GDM1 (cell line): Measurements from ENCODE around the gene APOA5.
"Not testable (repeated sequence)": the region's sequence is repeated elsewhere in the genome, so short reads cannot be mapped to it uniquely, and the experiment has no call there.

ENCODE experiments used
- DNase-seq: peaks from one replicate; lab custom pipeline; 2025; lab: John Stamatoyannopoulos, UW

Gene APOA5, protein sequence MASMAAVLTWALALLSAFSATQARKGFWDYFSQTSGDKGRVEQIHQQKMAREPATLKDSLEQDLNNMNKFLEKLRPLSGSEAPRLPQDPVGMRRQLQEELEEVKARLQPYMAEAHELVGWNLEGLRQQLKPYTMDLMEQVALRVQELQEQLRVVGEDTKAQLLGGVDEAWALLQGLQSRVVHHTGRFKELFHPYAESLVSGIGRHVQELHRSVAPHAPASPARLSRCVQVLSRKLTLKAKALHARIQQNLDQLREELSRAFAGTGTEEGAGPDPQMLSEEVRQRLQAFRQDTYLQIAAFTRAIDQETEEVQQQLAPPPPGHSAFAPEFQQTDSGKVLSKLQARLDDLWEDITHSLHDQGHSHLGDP

DNA sequence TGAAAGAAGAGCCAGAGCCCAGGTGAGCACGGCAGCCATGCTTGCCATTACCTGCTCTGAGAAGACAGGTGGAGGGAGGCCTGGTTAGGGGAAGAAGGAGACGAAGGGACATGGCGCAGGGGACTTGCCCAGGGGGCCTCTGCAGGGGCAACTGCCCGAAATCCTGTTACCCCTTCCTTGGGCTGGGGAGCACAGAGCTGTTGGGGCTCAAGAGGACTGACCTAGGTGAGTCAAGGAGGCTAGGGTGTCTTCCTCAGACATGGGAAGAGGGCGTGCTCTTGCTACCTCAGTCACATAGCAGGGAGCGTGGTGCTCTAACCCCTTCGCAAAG is at the start of gene APOA5:
Gene APOA5, minus strand, starts transcription at position 67 of the 331 bp plus-strand sequence. Its CDS starts 19 bp downstream, at position 48.
- DNase-seq: no peak

DNA sequence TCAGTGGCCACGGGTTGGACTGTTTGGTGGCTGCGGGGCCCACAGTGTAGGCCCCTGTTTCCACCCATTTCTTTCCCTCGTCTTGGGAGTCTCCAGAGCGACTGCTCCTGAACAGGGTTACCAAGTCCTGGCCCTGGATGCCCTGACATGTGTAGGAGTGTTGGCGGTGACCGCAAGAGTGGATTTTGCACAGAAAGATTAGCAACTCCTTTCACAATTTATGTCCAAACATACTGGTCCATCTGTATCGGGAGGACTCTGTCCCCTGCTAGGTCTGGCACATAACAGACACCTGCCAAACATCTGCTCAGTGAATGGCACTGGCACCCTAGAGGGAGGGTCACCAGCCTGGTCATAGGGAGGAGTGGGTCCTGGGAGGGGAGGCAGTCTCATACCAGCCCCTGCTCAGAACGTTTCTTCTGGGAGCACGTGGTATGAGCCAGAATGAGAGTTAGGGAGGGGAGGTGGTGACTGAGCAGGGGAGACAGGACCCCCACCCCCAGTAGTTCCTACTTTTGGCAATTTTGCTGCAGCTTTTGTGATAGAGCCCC is 49.1 kb upstream of the APOA5 start:
- no peak for DNase-seq

DNA sequence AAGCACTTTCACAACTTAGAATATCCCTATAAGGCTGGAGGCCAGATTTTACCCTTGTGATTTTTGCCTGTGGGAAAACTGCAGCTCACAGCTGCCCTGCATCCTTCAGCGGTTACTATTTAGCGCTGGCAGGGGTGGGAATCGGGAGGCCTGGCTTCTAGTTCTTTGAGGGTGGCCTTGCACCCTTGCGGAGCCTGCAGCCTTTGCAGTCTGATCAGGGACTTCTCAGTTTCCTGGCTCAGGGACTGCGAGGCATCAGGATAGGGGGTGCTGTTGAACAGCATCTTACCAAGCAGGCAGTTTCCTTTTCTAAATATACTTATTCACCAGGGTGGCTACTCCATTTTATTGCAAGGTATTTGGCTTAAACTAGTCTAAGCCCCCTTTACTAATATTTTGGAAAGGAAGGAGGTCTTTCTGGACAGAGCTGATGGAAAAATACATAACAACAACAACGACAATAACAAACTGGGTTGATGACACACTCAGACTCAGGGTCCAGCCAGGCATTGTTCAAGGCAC is 48.6 kb upstream of the APOA5 start:
- DNase-seq: peak; percentile 18

DNA sequence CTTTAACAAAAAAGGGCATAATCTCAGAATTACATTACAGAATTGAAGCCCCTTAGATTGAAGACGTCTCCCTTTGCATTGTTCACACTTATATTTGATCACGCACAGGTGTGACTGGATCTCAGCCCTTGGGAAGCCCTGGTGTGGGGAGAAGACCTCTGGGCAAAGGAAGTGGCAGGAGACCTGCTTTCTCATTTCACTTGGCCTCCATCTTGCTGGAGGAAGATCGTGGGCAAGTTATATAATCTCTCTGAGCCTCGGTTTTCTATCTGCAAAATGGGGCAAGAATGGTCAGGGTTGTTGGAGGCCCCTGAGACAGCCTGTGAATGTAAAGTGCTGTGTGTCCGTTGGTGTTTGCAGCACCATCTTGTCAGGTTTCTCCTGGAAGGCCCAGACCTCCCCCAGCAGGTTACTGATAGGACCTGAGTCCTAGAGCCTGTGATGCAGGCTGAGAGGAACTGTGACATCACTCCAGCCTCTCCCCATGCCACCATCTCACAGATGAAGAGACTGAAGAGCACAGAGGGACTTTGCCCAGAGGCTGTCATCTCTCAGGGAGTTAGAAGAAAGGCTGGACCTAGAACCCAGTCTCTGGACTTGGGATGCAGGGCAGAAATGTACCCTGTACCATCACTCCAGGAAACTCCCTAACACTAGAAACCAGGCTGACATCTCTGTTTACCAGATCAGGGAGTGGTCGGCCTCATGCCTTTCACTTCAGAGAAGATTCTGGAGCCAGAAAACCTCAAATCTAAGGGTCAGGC is 46.8 kb upstream of the APOA5 start:
- no peak for DNase-seq

DNA sequence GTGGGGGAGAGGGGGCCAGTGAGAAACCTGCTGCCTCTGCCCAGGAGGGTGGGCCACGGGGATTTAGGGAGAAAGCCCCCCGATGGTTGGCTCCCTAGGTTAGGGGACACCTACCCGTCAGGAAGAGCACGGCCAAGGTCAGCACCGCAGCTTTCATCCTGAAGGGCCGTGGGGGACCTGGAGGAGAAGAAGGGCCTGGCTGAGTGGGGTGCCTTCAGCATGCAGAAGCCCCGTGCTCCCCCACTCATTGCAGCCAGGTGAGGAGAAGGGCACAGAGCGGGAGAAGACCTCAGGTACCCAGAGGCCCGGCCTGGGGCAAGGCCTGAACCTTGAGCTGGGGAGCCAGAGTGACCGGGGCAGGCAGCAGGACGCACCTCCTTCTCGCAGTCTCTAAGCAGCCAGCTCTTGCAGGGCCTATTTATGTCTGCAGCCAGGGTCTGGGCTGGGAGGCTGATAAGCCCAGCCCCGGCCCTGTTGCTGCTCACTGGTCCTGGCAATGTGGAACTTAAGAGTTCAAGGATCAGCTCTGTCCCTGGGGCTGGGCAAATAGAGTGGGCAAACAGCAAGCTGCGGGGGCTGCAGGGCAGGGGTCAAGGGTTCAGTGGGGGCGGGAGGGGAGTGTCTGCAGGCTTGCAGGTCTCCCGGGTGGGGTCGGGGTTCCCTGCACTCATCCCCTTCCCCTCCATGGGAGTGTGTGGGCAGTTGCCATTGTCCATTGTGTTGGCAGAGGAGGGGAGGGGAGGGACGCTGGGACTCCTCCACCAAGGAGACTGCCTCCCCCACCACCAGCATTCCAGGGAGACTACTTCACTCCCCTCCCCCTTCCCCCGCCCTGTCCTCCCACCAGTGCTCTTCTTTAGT is 45.8 kb upstream of the APOA5 start, which contains the start of gene APOA1:
Gene APOA1, minus strand, starts transcription at position 392 of the 861 bp plus-strand sequence. Its CDS starts 235 bp downstream, at position 157.
- no peak for DNase-seq

DNA sequence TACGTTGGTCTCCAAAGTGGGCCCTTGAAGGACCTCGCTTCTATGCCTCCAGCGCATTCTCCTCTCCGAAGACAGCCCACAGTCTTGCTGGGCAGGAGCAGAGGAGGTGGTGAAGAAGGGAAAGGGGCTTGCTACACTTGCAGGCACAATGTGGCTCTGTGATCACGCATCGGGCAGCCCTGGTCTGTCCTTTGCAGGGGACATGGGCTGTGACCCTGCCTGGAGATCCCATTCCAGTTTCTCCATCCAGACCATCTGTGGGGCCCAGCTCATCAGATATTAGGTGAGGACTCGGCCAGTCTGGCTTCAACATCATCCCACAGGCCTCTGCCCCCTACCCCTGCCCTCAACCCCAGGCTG is 44.9 kb upstream of the APOA5 start:
- no peak for DNase-seq

DNA sequence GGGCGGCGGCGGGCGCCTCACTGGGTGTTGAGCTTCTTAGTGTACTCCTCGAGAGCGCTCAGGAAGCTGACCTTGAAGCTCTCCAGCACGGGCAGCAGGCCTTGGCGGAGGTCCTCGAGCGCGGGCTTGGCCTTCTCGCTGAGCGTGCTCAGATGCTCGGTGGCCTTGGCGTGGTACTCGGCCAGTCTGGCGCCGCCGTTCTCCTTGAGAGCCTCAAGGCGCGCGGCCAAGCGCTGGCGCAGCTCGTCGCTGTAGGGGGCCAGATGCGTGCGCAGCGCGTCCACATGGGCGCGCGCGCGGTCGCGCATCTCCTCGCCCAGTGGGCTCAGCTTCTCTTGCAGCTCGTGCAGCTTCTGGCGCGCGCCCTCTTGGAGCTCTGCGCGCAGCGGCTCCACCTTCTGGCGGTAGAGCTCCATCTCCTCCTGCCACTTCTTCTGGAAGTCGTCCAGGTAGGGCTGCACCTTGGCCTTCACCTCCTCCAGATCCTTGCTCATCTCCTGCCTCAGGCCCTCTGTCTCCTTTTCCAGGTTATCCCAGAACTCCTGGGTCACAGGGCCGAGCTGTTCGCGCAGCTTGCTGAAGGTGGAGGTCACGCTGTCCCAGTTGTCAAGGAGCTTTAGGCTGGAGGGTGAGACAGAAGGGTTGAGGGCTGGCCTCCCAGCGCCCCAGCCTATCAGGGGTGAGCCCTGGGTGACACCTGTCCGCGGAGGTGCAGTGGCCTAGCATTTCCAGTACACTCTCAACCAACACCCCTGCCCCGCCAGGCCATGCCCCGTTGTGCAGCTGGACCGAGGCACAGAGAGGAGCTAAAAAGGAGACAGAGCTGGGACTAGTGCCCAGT is 44.3 kb upstream of the APOA5 start:
- peak; percentile 69 for DNase-seq

DNA sequence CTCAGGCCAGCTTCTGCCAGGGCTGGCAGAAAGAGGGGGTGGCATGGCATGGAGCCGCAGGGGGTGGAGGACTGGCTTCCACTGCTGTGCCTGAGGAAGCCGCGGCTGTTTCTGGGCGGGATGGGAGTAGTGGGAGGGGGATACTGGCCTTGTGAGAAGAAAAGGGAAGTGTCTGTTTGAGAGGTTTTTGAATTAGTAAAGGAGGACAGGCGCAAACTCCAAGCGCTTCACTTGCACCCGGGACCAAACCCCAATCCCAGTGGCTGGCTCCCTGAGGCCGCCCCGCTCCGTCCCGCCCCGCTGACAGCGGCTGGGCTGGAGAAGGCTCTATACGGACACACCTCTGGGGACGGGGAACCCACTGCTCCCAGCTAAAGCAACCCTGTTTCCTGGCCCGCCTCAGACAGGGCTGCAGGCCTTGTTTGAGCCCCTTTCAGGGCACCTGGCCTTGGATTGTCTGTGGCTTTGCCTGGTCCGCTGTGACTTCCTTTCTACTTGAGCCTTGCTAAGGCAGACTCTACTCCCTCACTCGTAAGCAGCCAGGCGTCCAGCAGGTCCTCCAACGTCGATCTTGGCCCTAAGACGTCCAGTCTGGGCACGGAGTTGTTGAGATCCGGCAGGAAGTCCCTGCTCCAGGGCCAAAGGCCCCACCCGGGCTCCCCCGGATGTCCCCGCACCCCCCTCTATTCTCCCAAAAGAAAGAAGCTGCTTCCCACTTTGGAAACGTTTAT is 43.5 kb upstream of the APOA5 start:
- peak; percentile 67 for DNase-seq

DNA sequence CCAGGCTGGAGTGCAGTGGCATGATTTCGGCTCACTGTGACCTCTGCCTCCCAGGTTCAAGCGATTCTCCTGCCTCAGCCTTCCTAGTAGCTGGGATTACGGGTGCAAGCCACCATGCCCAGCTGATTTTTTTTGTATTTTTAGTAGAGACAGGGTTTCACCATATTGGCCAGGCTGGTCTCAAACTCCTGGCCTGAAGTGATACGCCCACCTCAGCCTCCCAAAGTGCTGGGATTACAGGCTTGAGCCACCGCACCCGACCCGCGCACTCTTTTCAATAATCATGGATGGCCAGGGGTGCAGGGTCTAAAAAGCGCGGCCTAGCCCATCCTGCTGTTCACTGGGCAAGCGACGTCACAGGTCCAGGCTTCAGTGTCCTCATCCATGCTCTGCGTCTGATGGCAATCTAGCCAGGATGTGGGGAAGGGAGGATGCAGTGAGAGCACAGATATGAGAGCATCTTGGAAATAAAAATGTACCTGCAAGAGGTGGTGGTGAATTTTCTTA is 42.9 kb upstream of the APOA5 start:
- DNase-seq: not testable (repeated sequence)

DNA sequence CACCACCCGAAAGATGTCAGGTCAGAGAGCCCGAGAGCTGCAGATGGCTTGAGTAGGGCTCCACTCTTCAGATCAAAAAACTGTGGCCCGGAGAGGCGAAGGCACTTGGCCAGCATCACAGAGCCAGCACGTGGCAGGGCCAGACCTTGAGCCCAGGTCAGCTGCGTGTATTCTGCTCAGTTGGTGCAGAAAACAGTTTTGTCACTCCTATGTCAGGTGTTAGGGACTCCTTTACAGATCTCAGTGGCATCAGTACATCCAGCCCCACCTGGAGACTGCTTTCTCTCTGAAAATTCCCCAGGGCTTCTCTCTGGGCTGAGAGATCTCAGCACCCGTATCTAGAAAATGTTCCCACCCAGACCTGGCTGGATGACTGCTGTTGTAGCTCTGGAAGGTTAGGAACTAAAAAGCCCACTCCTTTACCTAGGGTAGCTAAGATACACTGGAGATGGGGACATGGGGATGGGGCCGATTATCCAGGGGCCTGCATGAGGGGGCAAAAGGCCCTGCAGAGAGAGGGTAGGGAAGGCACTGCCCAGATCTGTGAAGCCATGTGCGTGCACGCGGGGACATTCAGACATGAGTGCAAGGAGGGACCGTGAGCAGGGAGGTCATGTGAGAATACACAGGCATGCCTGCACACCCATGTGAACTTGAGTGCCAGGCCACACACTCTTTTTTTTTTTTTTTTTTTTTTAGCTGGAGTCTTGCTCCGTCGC is 42.3 kb upstream of the APOA5 start:
- no peak for DNase-seq

DNA sequence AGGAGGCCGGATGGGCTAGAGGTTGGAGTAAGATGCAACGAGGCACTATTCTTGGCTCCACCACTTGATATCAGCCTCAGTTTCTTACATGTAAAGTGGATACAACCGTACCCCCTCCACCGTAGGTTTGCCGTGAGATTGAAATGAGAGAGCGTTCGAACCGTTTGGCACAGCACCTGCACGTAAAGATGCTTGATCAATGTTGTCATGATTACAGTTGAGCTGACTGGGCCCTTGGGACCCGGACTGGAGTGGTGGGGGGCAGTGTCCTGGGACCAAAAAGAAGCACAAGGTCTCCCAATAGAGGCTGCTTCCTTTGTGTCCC is 41.8 kb upstream of the APOA5 start:
- no peak for DNase-seq

DNA sequence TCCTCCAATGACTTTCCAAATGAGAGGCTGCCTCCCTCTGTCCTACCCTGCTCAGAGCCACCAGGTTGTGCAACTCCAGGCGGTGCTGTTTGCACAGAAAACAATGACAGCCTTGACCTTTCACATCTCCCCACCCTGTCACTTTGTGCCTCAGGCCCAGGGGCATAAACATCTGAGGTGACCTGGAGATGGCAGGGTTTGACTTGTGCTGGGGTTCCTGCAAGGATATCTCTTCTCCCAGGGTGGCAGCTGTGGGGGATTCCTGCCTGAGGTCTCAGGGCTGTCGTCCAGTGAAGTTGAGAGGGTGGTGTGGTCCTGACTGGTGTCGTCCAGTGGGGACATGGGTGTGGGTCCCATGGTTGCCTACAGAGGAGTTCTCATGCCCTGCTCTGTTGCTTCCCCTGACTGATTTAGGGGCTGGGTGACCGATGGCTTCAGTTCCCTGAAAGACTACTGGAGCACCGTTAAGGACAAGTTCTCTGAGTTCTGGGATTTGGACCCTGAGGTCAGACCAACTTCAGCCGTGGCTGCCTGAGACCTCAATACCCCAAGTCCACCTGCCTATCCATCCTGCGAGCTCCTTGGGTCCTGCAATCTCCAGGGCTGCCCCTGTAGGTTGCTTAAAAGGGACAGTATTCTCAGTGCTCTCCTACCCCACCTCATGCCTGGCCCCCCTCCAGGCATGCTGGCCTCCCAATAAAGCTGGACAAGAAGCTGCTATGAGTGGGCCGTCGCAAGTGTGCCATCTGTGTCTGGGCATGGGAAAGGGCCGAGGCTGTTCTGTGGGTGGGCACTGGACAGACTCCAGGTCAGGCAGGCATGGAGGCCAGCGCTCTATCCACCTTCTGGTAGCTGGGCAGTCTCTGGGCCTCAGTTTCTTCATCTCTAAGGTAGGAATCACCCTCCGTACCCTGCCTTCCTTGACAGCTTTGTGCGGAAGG is 40.9 kb upstream of the APOA5 start:
- DNase-seq: no peak

DNA sequence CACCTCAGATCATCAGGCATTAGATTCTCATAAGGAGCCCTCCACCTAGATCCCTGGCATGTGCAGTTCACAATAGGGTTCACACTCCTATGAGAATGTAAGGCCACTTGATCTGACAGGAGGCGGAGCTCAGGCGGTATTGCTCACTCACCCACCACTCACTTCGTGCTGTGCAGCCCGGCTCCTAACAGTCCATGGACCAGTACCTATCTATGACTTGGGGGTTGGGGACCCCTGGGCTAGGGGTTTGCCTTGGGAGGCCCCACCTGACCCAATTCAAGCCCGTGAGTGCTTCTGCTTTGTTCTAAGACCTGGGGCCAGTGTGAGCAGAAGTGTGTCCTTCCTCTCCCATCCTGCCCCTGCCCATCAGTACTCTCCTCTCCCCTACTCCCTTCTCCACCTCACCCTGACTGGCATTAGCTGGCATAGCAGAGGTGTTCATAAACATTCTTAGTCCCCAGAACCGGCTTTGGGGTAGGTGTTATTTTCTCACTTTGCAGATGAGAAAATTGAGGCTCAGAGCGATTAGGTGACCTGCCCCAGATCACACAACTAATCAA is 40.2 kb upstream of the APOA5 start:
- no peak for DNase-seq

DNA sequence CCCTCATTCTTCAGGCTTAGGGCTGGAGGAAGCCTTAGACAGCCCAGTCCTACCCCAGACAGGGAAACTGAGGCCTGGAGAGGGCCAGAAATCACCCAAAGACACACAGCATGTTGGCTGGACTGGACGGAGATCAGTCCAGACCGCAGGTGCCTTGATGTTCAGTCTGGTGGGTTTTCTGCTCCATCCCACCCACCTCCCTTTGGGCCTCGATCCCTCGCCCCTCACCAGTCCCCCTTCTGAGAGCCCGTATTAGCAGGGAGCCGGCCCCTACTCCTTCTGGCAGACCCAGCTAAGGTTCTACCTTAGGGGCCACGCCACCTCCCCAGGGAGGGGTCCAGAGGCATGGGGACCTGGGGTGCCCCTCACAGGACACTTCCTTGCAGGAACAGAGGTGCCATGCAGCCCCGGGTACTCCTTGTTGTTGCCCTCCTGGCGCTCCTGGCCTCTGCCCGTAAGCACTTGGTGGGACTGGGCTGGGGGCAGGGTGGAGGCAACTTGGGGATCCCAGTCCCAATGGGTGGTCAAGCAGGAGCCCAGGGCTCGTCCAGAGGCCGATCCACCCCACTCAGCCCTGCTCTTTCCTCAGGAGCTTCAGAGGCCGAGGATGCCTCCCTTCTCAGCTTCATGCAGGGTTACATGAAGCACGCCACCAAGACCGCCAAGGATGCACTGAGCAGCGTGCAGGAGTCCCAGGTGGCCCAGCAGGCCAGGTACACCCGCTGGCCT is 38.7 kb upstream of the APOA5 start:
- no peak for DNase-seq

DNA sequence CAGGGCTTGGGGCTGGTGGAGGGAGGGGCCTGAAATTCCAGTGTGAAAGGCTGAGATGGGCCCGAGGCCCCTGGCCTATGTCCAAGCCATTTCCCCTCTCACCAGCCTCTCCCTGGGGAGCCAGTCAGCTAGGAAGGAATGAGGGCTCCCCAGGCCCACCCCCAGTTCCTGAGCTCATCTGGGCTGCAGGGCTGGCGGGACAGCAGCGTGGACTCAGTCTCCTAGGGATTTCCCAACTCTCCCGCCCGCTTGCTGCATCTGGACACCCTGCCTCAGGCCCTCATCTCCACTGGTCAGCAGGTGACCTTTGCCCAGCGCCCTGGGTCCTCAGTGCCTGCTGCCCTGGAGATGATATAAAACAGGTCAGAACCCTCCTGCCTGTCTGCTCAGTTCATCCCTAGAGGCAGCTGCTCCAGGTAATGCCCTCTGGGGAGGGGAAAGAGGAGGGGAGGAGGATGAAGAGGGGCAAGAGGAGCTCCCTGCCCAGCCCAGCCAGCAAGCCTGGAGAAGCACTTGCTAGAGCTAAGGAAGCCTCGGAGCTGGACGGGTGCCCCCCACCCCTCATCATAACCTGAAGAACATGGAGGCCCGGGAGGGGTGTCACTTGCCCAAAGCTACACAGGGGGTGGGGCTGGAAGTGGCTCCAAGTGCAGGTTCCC is 38.0 kb upstream of the APOA5 start, which contains the start of gene APOC3:
Gene APOC3, plus strand, starts transcription at position 383 of the 659 bp plus-strand sequence. CDS start 676 bp downstream, outside the sequence.
- DNase-seq: no peak

DNA sequence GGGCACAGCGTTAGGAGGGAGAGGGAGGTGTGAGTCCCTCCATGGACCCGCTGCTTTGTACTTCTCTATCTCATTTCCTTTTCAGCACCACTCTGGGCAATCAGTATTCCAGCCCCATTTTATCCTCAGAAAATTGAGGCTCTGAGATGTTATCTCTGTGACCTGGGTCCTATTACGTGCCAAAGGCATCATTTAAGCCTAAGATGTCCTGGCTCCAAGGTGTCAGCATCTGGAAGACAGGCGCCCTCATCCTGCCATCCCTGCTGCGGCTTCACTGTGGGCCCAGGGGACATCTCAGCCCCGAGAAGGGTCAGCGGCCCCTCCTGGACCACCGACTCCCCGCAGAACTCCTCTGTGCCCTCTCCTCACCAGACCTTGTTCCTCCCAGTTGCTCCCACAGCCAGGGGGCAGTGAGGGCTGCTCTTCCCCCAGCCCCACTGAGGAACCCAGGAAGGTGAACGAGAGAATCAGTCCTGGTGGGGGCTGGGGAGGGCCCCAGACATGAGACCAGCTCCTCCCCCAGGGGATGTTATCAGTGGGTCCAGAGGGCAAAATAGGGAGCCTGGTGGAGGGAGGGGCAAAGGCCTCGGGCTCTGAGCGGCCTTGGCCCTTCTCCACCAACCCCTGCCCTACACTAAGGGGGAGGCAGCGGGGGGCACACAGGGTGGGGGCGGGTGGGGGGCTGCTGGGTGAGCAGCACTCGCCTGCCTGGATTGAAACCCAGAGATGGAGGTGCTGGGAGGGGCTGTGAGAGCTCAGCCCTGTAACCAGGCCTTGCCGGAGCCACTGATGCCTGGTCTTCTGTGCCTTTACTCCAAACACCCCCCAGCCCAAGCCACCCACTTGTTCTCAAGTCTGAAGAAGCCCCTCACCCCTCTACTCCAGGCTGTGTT is 37.2 kb upstream of the APOA5 start:
- no peak for DNase-seq
